ENCODE data around the gene ENAH. TPM values are rescaled to one million over a fixed set of nuclear protein-coding genes. Genes with fewer than 3 reads are reported as not detected.

Gene ENAH
- total RNA-seq, 6 experiments from 2014 or later = 9.0 to 33.2 (median 20.8) TPM

DNA sequence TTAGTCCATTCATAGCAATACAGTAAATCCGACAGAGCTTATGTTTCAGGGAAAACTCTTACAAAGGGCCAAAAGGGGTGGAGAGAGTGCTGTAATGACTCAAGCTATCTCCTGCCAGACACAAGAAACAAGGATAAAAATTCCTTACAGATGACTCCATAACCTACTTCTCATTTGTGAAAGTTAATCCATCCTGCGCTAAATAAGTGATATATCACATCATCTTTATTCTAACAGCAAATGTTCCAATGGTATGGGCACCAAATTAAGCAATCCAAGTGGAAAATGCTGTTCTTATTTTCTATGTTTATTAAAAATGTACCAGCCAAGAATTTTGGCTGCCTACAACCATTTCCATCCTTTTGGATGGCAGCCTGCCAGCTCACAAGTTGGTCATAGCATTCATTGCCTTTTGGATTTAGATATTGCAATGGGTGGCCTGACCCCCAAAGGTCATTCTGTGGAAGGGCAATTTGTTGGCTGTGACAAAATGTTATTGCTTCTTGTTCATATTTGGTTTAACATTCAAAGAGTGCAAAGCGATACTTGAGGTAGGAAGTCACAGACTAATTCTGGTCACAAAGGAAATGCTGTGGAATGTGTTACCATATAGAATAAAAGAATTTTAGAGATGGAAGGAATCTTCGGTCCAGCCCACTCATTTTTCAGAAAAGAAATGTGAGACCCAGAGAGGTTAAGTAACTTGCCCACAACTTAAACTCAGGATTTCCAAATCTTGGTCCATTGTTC is 2.8 kb upstream of the ENAH start:
- intact Hi-C loops (cut with DNase I) = loop anchor here in 1 of 2 donors (10.0 kb wide), 1 partner anchor 181 kb away; no protein-coding TSS in a partner anchor
- Histone ChIP-seq H3K9me3 (no peaks in the 10 kb centered on the region), H3K4me1 (no peaks in the 10 kb centered on the region), H3K36me3 (no peaks in the 10 kb centered on the region), H3K27me3 (no peaks in the 10 kb centered on the region), H3K4me3 (no peak overlapping the region), H3K27ac (no peak overlapping the region)
- 75% methylated on average over 4 of the region's 4 CpGs for WGBS (ENCODE audit: insufficient coverage, low coverage, low lambda C conversion rate, missing lambda C conversion rate)
- DNase-seq = peak in 2 of 3 donors; percentile 53 to 67
- peak in 1 of 4 donors; percentile 5 for ATAC-seq
- TF ChIP-seq, protein P1, sequence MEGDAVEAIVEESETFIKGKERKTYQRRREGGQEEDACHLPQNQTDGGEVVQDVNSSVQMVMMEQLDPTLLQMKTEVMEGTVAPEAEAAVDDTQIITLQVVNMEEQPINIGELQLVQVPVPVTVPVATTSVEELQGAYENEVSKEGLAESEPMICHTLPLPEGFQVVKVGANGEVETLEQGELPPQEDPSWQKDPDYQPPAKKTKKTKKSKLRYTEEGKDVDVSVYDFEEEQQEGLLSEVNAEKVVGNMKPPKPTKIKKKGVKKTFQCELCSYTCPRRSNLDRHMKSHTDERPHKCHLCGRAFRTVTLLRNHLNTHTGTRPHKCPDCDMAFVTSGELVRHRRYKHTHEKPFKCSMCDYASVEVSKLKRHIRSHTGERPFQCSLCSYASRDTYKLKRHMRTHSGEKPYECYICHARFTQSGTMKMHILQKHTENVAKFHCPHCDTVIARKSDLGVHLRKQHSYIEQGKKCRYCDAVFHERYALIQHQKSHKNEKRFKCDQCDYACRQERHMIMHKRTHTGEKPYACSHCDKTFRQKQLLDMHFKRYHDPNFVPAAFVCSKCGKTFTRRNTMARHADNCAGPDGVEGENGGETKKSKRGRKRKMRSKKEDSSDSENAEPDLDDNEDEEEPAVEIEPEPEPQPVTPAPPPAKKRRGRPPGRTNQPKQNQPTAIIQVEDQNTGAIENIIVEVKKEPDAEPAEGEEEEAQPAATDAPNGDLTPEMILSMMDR (IDR thresholded peaks at IDR 0.05) = peak in 2 of 4 donors; percentile 12 to 23
- TF ChIP-seq POLR2A (IDR thresholded peaks at IDR 0.05) = no peak

DNA sequence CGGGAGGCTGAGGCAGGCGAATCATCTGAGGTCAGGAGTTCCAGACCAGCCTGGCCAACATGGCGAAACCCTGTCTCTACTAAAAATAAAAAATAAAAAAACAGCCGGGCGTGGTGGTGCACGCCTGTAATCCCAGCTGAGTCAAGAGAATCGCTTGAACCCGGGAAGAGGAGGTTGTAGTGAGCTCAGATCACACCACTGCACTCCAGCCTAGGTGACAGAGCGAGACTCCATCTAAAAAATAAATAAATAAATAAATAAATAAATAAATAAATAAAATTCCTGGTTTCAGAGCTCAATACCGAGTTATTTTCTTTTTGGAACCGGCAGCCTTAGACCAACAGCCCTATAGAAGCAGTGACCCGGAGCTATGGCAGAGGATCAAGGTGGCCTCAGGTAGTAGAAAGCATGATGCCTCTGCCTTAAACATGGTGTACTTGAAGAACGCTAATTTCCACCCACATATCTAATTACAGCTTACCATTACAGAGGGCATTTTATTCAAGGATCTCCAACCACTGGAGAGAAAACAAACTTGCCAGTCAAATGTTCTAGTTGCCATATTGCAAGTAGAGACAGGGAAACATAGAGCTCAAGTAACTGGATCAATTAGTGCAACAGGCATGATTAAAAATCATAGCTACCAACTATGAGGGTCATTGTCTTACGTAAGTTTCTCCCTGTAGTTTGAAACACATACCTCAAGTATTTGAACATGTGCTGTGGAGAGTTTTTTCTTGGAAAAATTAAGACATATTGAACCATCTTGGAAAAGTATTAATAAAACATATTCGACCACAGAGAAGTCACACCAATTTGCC is 2.0 kb upstream of the ENAH start:
- no peaks in the 10 kb centered on the region for H3K27me3 ChIP-seq
- ATAC-seq (no peak), DNase-seq (no peak)
- intact Hi-C loops (cut with DNase I) = loop anchor here in 1 of 2 donors (10.0 kb wide), 1 partner anchor 180 kb away; no protein-coding TSS in a partner anchor
- H3K36me3 ChIP-seq = no peaks in the 10 kb centered on the region
- H3K4me3 ChIP-seq = no peak overlapping the region
- TF ChIP-seq, protein P1 (IDR thresholded peaks at IDR 0.05) = no peak
- no peak for TF ChIP-seq POLR2A (IDR thresholded peaks at IDR 0.05)
- WGBS (ENCODE audit: insufficient coverage, low coverage, low lambda C conversion rate, missing lambda C conversion rate) = 82% methylated on average over 15 of the region's 15 CpGs
- H3K27ac ChIP-seq = no peak overlapping the region
- no peaks in the 10 kb centered on the region for H3K4me1 ChIP-seq
- H3K9me3 ChIP-seq = no peaks in the 10 kb centered on the region

DNA sequence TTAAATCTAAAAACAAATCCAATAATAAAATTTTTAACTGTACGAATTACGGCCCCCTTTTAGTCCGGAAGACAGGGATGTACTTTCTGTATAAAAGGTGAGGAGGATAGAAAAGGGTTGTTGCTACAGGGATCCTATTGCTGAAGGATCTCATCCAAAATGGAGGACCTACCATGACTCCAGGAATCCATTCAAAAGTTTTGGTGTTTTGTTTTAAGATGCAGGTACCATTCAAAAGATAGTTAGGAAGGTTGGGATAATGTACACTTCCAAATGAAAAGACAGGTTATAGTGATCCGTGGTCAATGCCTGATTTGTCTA is 1.3 kb upstream of the ENAH start:
- WGBS (ENCODE audit: insufficient coverage, low coverage, low lambda C conversion rate, missing lambda C conversion rate) = 67% methylated on average over 4 of the region's 4 CpGs
- peak overlapping the region in 1 of 3 donors; percentile 82 for H3K27ac ChIP-seq
- TF ChIP-seq, protein P1 (IDR thresholded peaks at IDR 0.05) = no peak
- TF ChIP-seq POLR2A (IDR thresholded peaks at IDR 0.05) = no peak

GRCh38 chr1:225653463-225654276 is 747 bp upstream of the ENAH start:
- intact Hi-C loops (cut with DNase I) = loop anchor here in 1 of 2 donors (10.0 kb wide), 1 partner anchor 179 kb away; no protein-coding TSS in a partner anchor
- no peaks in the 10 kb centered on the region for H3K36me3 ChIP-seq
- H3K4me3 ChIP-seq = peak overlapping the region; percentile 70 to 82 (median 74)
- H3K4me1 ChIP-seq = no peaks in the 10 kb centered on the region
- H3K27me3 ChIP-seq = no peaks in the 10 kb centered on the region
- under 1% methylated on average over 35 of the region's 70 CpGs for WGBS (ENCODE audit: insufficient coverage, low coverage, low lambda C conversion rate, missing lambda C conversion rate)
- ATAC-seq (peak; percentile 54 to 71 (median 61)), DNase-seq (peak; percentile 67 to 72 (median 67))
- TF ChIP-seq POLR2A (IDR thresholded peaks at IDR 0.05) = peak; percentile 47
- TF ChIP-seq, protein P1 (IDR thresholded peaks at IDR 0.05) = no peak
- no peaks in the 10 kb centered on the region for H3K9me3 ChIP-seq
- peak overlapping the region; percentile 75 to 82 (median 78) for H3K27ac ChIP-seq

More for the DNA sequence above, 1.3 kb upstream of the ENAH start:
- no peaks in the 10 kb centered on the region for H3K9me3 ChIP-seq
- DNase-seq (no peak), ATAC-seq (no peak)
- no peaks in the 10 kb centered on the region for H3K4me1 ChIP-seq
- no peaks in the 10 kb centered on the region for H3K36me3 ChIP-seq
- no peaks in the 10 kb centered on the region for H3K27me3 ChIP-seq
- intact Hi-C loops (cut with DNase I) = loop anchor here in 1 of 2 donors (10.0 kb wide), 1 partner anchor 179 kb away; no protein-coding TSS in a partner anchor
- peak overlapping the region in 2 of 3 donors; percentile 70 to 74 for H3K4me3 ChIP-seq
